Stimulated activated CD8-positive, alpha-beta memory T cell treated with anti-CD3 and anti-CD28 coated beads, Interleukin-7, amount 100 ng/mL, for 1 hour (primary cell): ENCODE data around the gene BBX.

ENCODE experiments used
- DNase-seq, 2 donors: peaks; one replicate each; pipeline ENCODE4 v3.0.0-alpha.2; 2020; ENCODE audit warnings: low read depth in 2 of 2

BBX gene

GRCh38 chr3:107845380-107846278 is 322.9 kb downstream of the BBX start:
- no peak for DNase-seq

GRCh38 chr3:107846279-107846852 is 323.6 kb downstream of the BBX start:
- no peak for DNase-seq

DNA sequence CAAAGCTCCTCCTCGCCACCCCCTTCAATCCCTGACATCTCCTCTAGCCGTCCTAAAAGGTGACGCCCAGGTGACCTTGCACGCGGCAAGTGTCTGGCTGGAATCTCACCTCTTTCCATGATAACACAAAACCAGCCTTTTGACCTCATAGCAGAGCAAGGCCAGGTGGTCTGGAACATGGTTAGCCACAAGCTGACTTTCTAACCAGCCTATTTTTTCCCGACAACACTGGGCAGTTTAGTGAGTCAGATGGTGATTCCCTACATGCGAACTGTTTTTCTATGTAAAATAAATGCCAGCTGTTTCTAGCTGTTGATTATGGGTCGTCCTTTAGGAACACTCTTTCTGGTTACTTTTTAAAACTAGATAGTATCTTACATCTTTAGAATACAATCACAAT is 325.0 kb downstream of the BBX start:
- DNase-seq = no peak

DNA sequence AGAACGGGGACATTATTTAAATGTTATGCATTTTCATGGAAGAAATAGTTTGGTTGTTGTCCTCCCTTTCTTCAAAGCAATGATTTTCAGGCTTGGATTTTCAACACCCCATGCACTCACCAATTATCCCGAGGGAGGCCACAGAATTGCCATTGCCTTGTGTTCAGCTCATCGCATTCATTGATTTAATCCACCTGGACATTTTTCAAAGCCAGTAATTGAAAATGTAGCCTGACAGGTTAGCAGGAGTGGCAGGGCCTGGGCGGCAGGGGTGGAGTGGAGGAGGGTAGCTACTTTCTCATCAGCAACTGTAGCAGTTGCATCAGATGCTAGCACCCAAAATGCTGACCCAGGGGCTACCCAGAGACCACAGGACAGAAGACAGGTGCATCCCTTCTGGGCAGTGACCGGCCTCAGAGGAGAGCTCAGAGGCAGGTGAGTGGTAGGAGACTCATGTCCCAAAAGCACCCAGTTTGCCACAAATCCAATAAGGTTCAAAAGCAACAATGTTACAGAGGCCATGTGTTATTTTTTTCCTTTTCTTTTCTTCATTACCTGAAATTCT is 325.7 kb downstream of the BBX start:
- no peak for DNase-seq

- DNase-seq = no peak
Observed at GRCh38 chr3:107850681-107851080, 327.9 kb downstream of the BBX start.

DNA sequence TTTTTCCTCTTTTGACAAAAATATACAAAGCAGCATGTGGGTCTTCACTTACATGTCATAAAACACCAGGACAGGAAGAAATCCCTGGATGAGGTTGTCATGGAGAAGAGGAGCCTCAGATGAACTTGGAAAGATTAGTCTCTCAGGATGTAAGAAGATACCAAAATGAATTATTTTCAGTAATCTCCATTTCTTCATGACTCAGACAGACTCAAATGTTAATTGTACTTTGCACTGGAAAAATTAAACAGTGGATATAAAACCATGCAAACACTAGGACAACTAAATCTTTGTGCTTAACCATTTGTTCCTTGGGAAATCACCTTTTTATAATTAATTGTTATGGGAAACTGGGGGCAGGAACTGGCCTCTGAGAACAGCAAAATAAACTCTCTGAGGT is 331.1 kb downstream of the BBX start:
- DNase-seq = no peak

DNA sequence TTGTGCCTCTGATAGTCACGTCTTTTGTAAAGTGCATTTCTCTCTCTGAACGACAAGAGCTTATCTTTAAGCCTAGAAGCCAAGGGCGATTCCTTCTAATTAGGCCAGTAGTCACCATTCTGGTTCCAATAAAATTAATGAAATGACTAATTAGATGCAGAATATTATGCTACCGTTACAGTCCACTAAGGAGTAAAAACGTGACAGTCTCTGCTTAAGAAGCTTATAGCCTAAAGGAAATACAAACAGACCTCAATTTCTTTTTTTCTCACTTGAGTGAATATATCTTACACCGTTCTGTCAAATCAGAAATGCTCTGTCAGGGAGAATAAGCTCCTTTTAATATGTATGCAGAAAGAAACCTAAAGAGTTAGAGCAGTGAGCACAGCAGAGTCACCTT is 332.0 kb downstream of the BBX start:
- no peak for DNase-seq

DNA sequence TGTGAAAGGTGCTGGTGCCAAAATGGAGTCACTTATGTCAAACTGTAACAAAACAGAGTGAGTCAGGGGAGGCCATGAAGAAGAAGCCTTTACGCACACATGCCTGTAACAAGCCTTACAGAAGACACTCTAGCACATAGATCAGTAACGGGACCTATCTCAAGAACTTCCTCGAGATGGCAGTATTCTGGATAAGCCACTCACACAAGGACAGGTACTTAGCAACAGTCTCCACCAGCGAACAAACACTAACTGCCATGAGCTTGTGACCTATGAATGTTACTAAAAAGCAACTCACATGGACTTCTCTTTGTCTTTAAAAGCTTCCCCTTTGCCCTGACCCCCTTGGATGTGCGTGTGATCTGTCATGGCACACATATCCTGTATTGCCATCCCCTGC is 332.9 kb downstream of the BBX start:
- no peak for DNase-seq

GRCh38 chr3:107857854-107858253 is 335.1 kb downstream of the BBX start:
- no peak for DNase-seq

DNA sequence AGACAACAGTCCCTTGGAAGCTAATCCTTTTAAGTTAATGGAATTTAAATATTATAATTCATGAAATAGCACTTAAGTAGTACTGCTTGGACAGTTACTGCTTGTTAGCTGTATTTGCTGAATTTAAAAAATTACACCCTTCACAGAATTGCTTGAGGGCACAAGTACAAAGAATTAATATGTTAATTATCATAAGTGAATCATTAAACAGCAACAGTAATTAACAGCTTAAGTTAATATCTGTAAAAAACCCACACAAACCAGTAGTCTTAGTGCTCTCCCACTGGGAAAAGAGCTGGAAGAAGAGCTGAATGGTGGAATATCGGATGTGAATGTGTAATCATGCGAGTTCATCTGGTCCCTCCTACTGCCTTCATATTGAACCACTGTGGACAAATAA is 336.1 kb downstream of the BBX start:
- no peak for DNase-seq
